ENCODE data around the gene NR4A1. TPM values are rescaled to one million over a fixed set of nuclear protein-coding genes. Genes with fewer than 3 reads are reported as not detected.

Gene NR4A1
- total RNA-seq, 2 donors from 2014 or later: 51.1 to 52.0 TPM

DNA sequence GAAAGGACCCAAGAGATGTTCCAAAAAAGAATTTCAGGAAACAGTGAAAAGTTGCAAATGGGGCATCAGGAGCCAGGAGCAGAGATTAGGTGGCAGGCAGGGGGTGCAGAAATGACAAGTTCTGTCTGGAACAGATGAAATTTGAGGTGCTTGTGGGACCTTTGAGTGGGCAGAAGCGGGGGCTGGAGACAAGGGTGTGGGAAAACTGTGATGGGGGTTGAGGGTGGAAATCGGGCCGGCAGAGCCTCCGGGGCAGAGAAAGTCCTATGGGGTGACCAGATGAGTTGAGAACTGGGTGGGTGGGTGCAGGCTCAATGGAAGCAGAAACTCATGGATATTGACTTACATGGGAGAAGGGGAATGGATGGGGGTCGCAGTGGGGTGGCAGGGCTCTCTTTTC is 1.6 kb upstream of the NR4A1 start:
- intact Hi-C loops (cut with DNase I): loop anchor here (2.0 kb wide), 1 partner anchor 17 kb away; no protein-coding TSS in a partner anchor

GRCh38 chr12:52050116-52050757 is 1.0 kb upstream of the NR4A1 start:
- peak overlapping the region; percentile 95 for H3K27ac ChIP-seq
- DNase-seq: peak; percentile 57
- H3K4me1 ChIP-seq: peaks cover 17% of the 10 kb centered on the region
- peak overlapping the region; percentile 40 for H3K4me3 ChIP-seq
- no peaks in the 10 kb centered on the region for H3K36me3 ChIP-seq
- H3K27me3 ChIP-seq: no peaks in the 10 kb centered on the region
- intact Hi-C loops (cut with DNase I): loop anchor here (2.0 kb wide), 1 partner anchor 17 kb away; no protein-coding TSS in a partner anchor
- H3K9ac ChIP-seq (ENCODE audit: low read depth in 2 of 2, low read length in 2 of 2): peak overlapping the region; percentile 83 to 87
- TF ChIP-seq CTCF (IDR thresholded peaks at IDR 0.05): no peak
- no peaks in the 10 kb centered on the region for H3K9me3 ChIP-seq

More for the DNA sequence above, 1.6 kb upstream of the NR4A1 start:
- Histone ChIP-seq H3K9ac (ENCODE audit: low read depth in 2 of 2, low read length in 2 of 2) (peak overlapping the region in 1 of 2 donors; percentile 87), H3K4me1 (peaks cover 17% of the 10 kb centered on the region), H3K27ac (no peak overlapping the region), H3K4me3 (no peak overlapping the region), H3K27me3 (no peaks in the 10 kb centered on the region), H3K36me3 (no peaks in the 10 kb centered on the region), H3K9me3 (no peaks in the 10 kb centered on the region)
- no peak for TF ChIP-seq CTCF (IDR thresholded peaks at IDR 0.05)
- peak; percentile 20 for DNase-seq

DNA sequence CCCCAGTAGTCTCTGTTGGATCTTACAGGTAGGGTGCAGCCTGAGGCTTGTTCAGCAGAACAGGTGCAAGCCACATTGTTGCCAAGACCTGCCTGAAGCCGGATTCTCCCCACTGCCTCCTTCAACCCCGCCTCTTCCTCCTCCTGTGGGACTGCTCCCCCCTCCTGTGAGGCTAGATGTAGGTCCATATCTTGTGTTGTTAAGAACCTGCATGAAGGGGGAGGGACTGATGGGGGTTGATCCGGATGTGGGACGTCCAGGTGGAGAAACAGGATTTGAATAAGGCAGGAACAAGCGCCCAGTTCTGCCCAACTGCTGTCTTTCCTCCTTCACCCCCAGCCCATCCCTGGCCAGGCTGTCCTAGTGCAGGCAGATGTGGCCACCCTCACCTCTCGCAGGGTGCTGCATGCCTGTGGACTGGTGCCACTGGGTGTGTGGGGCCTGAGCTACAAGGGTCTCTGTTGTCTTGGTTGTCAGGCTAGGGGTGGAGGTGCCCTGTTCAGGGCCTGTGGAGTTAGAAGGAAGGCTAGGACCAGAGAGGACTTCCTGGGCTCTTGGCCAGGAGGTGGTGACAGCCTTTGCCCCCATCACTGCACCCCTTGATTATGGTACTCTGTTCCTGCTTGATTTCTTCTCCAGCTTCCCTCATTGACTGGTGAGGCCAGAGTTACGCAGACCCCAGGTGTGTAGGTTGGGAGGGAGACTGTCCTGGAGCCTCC is 1.4 kb downstream of the NR4A1 start:
- TF ChIP-seq CTCF (IDR thresholded peaks at IDR 0.05): no peak
- H3K4me3 ChIP-seq: peak overlapping the region; percentile 40
- H3K27me3 ChIP-seq: no peaks in the 10 kb centered on the region
- H3K4me1 ChIP-seq: peaks cover 7% of the 10 kb centered on the region
- no peaks in the 10 kb centered on the region for H3K36me3 ChIP-seq
- DNase-seq: peak; percentile 88
- H3K9me3 ChIP-seq: no peaks in the 10 kb centered on the region
- peak overlapping the region; percentile 56 for H3K27ac ChIP-seq
- H3K9ac ChIP-seq (ENCODE audit: low read depth in 2 of 2, low read length in 2 of 2): peak overlapping the region; percentile 81 to 97
- intact Hi-C loops (cut with DNase I): no loop called here

GRCh38 chr12:52053536-52054209 is 2.4 kb downstream of the NR4A1 start:
- intact Hi-C loops (cut with DNase I): no loop called here
- H3K36me3 ChIP-seq: no peaks in the 10 kb centered on the region
- no peak overlapping the region for H3K27ac ChIP-seq
- no peak for TF ChIP-seq CTCF (IDR thresholded peaks at IDR 0.05)
- no peaks in the 10 kb centered on the region for H3K27me3 ChIP-seq
- no peaks in the 10 kb centered on the region for H3K9me3 ChIP-seq
- DNase-seq: no peak
- H3K4me1 ChIP-seq: peaks cover 7% of the 10 kb centered on the region
- H3K4me3 ChIP-seq: peak overlapping the region; percentile 4
- peak overlapping the region; percentile 81 to 97 for H3K9ac ChIP-seq (ENCODE audit: low read depth in 2 of 2, low read length in 2 of 2)

DNA sequence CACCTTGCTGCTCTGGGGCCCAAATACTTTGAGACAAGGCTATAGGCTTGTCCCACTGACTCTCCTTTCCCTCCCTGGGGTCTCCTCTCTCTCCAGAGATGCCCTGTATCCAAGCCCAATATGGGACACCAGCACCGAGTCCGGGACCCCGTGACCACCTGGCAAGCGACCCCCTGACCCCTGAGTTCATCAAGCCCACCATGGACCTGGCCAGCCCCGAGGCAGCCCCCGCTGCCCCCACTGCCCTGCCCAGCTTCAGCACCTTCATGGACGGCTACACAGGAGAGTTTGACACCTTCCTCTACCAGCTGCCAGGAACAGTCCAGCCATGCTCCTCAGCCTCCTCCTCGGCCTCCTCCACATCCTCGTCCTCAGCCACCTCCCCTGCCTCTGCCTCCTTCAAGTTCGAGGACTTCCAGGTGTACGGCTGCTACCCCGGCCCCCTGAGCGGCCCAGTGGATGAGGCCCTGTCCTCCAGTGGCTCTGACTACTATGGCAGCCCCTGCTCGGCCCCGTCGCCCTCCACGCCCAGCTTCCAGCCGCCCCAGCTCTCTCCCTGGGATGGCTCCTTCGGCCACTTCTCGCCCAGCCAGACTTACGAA is 3.1 kb downstream of the NR4A1 start:
- intact Hi-C loops (cut with DNase I): no loop called here
- Histone ChIP-seq H3K9me3 (no peaks in the 10 kb centered on the region), H3K27ac (no peak overlapping the region), H3K9ac (ENCODE audit: low read depth in 2 of 2, low read length in 2 of 2) (peak overlapping the region in 1 of 2 donors; percentile 9), H3K36me3 (no peaks in the 10 kb centered on the region), H3K4me3 (peak overlapping the region; percentile 4), H3K4me1 (peaks cover 7% of the 10 kb centered on the region), H3K27me3 (no peaks in the 10 kb centered on the region)
- no peak for DNase-seq
- TF ChIP-seq CTCF (IDR thresholded peaks at IDR 0.05): no peak

All from colonic mucosa (tissue), 4 donors.